GM19099 (cell line): Measurements from ENCODE around the gene EBF3.

ENCODE experiments used
- POLR2A ChIP-seq: IDR thresholded peaks from 3 replicates; pipeline ENCODE4 v1.6.1; 2011; ENCODE audit warnings: low read depth; ENCODE audit not compliant: insufficient read length; ENCODE audit errors: extremely low read depth

EBF3 gene

GRCh38 chr10:129865960-129866359 is 98.1 kb downstream of the EBF3 start:
- TF ChIP-seq POLR2A, result no peak

DNA sequence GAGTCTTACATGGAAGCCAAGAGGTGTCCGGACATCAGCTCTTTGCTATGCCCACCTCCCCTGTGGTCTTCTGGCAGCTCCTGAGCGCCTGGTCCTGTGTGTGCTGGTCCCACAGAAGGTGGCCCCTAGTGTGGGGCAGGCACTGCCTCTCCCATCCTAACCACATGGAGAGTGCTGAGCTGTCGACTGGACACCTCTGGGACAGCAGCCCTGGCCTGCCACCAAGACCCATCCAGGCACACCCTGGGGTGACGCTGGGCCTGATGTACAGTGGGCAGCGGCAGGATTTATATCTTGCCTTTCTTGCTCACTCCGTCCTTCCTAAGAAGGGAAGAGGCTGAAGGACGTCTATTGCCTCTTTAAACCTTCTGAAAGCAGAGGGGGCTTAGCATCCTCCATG is 98.7 kb downstream of the EBF3 start:
- no peak for TF ChIP-seq POLR2A

DNA sequence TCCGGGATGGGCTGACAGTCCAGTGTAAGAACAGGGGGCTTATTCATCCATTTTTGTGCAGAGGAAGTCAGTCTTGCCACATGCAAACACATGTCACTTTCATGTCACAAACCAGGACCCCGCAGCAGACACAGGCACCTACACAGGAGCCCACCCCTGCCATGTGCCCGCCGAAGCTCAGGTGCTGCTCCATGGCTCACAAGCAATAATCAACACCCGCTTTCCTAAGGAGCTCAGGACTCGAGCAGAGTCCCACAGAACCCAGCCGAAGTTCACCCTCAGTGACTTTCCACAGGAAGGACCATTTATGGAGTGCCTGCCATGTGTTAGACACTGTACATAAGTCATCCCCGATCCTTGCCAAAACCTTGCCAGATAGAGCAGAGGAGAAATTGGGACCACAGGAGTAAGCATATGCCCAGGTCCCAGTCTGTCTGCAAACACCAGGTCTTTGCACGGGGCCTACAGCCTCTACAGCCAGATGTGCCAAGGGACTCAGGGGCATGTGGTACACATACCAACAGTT is 99.4 kb downstream of the EBF3 start:
- TF ChIP-seq POLR2A, result no peak

DNA sequence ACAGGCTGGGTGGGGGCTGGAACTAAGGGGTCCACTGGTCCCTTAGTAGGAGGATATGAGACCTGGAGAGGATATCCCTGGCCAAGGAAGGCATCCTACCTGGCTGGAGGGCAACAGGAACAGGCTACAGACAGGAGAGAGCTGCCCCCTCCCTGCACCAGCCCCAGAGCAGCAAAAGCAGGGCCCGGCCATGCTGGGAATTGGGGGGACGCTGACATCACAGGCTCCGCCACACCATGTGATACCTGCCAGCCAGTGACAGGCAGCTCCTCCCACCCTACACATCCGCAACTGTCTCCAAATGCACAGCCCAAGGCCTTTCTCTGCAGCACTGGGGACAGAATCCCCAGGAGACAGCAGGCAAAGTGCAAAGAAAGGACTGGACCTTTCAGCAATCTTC is 100.0 kb downstream of the EBF3 start:
- TF ChIP-seq POLR2A, result no peak

DNA sequence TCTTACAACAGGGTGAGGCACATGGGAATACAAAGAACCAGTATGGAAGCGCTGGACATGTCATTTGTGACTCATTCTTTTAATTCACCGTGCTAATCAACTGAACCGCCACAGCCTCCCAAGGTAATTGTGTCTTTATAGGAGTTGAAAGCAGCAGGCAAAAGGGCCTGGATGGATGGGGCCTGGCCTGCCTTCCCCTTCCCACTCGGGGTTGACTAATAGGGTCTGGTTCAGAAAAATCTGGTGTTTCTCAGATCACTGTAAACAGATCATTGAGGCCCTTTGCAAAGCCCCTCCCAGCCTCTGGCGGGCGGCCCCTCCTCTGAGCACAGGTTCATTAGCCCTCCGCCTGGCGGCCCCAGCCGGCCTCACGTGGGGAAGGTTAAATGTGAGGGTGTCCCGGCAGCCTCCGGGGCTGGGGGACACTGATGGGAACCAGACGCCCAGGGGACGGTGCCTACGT is 100.8 kb downstream of the EBF3 start:
- no peak for TF ChIP-seq POLR2A

DNA sequence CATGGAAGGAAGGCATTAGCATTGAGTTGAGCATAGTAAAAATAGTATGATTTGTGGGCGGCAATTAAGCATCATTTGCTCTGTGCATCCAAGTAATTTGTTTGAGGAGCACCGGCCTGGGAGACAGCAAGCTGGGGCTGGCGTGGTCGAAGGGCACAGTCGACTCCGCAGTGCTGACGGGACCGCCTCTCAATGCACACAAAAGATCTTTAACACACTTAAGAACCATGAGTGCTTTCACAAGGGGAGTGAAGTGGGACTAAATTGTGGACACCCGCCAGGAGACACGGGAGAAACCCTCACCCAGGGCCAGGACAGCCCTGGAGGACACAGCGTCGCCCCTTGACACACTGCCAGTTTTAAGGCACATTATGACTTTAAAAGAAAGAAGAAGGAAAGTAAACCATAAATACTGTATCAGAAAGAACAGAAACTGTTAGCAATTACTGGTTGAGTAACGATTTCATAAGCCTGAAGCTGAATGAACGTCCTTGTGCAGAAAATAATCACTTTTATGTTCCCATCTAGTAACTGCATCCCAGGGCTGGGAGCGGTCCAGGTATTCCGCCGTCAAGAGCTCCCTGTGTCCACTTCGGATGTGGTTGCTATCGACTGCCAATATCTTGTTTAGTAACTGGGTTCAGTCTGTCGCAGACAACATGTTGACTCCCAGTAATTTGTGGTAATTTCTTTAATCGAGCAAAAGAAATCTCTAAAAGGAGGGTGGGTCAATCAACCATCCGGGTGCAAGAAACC is 102.1 kb downstream of the EBF3 start:
- TF ChIP-seq POLR2A, result no peak

GRCh38 chr10:129860396-129860795 is 103.7 kb downstream of the EBF3 start:
- no peak for TF ChIP-seq POLR2A

GRCh38 chr10:129859536-129859935 is 104.5 kb downstream of the EBF3 start:
- TF ChIP-seq POLR2A, result no peak

- no peak for TF ChIP-seq POLR2A
These were observed 106.7 kb downstream of the EBF3 start for GRCh38 chr10:129857242-129857960.

DNA sequence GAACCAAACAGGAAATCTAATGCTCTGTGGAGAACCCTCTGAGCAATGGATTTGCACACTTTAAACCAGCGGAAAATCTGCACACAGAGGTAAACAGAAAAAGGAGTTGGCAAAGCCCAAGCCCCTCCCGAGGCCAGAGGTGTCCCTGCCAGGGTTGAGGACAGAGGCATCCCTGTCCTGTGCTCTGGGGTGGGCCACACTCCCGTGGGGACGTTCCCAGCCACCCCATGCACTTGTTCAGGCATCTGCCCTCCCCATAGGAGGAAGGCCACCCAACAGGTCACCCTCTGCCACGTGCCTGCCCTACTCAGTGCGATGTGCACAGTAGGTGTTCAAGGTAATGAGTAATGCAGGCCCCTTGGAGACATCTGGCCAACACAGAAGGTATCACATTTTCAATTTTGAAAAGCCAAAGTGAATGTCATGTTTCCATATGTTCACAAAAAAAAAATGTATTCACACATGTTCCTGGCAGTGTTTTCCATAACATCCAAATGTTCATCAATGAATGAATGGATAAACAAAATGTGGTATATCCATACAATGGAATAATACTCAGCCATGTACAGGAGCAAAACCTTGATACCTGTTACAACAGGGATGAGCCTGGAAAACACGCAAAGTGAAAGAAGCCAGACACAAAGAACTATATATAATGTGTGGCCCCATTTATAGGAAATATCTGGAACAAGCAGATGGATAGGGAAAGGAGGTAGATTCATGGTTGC is 108.1 kb downstream of the EBF3 start:
- no peak for TF ChIP-seq POLR2A

- TF ChIP-seq POLR2A, result no peak
These were observed 109.0 kb downstream of the EBF3 start for GRCh38 chr10:129854796-129855705.

DNA sequence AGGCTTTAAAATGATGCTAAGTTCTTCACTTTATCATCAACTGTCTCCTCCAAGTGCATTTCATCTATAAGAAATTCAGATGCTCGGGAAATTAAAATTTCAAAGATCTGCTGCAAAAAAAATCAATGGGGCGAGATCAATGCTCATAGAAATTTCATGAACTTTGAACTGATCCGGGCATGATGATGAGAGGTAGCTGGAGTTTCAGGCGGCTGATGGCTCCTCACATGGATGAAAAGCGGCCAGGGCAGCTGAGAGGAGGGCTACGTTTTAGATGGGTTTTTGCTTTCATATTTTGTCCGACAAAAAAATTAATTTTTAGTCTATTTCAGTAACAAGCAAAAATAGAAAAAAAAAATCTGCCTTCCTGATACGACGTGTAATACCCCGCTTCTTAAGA is 109.9 kb downstream of the EBF3 start:
- TF ChIP-seq POLR2A, result no peak

DNA sequence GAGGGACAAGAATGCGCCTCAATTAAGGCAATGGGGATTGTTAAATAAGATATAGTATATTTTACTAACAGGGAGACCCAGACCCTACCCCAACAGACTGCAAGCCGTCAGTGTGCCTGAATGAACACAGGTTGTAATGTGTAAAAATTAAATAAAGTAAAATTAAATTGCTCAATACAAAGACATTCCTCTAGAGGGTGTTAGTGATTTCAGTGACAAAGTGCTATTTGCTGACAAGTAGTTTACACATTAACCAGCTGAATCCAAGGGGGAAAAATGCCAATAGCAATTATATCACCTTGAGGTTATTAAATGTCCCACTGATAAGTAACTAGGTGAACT is 110.5 kb downstream of the EBF3 start:
- TF ChIP-seq POLR2A, result no peak

DNA sequence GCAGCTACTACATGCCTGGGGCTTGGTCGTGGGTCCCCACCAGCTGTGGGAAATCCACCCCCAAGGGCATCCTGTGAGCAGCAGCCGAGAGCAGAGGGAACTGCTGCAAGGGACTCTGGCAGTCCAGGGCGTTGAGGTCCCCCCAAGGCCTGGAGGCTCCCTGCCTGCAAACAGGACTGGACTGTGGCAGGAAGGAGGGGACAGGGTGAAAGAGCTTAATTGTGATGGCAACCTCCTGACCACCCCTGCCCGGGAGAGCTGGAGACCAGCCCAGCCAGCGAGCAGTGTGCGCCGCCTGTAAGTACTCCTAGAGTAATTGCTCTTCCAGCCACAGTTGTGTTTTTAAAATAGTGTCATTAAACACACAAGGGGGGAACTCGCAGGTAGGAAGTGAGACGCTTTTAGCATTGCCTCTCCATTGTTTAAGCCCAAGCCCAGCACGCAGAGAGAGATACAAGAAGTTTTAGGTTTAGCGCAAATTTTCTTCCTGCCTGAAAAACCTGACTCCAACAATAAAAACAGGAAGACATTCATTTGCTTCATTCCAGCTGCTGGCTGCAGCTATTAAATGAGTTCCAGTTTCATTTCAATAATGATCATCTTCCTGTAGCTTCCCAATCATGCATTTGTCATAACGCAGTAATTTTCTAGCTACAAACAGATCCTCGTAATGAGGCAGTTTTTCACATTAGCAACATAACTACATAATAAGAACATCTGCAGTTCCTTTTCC is 111.1 kb downstream of the EBF3 start:
- no peak for TF ChIP-seq POLR2A
